GM21723 (cell line): ENCODE results near the gene GRIA2.

Source experiments
- ATAC-seq: cut with Tn5 transposase; IDR thresholded peaks from one replicate; pipeline ENCODE4 v1.9.1; 2021; ENCODE audit warnings: mild to moderate bottlenecking, moderate library complexity; ENCODE audit not compliant: unreplicated experiment

The GRIA2 gene

DNA sequence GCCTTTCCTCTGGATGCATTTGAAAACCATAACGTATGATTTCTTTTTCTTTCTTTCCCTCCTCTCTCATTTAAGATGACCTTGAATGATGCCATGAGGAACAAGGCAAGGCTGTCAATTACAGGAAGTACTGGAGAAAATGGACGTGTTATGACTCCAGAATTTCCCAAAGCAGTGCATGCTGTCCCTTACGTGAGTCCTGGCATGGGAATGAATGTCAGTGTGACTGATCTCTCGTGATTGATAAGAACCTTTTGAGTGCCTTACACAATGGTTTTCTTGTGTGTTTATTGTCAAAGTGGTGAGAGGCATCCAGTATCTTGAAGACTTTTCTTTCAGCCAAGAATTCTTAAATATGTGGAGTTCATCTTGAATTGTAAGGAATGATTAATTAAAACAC lies 142.8 kb downstream of the GRIA2 start:
- no peak for ATAC-seq

DNA sequence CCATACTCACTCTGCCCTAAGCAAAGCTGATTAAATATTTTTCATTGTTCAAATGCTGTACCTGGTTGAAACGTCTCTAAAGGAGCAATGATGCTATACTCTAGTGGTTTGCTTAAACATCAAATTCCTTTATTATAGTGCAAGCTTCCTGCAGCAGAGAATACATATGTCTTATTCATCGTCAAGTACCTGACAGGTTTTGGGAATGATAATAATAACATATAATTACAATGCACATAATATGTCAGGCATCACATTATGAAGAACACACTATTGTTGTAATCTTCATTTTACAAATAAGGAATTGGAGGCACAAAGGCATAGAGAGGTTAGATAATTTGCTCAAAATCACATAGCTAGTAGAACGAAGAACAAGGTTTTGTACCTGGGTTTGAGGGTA lies 151.6 kb downstream of the GRIA2 start:
- ATAC-seq = no peak

DNA sequence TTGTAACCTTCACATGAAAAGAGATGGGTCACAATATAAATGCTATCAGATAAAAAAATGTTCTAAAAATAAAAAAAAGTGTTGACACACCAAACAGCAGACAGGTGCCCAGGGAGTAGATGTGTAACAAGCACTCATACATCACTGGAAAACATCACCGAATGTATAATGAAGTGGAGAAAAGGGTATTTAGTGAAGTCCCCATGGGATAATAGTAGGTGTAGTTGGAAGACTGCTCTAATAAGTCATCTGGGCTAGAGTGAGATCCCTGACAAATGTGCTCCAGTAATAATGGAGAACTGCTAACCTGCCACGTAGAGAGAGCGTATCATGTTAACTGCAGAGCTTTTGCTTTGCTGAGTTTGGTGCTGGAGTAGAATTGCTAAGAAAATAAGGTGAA lies 152.0 kb downstream of the GRIA2 start:
- ATAC-seq = no peak

DNA sequence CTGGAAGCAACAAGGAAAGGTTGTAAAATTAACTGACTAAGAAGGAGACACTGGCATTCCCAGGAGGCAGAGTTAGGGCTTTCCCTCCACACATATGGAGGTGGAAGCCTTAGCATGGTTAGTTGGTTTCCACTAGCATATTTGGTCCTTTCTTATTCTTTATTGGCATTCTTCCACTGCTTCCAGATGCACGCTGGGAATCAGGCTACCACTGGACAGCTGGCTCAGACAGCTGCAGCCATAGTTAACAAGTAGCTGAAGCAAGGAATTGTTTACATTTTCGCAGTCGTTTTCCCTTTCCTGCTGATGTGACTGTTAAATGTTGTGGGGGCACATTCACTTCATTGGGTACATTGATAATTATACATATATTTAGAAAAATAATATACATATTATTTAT lies 169.2 kb downstream of the GRIA2 start:
- ATAC-seq = no peak

DNA sequence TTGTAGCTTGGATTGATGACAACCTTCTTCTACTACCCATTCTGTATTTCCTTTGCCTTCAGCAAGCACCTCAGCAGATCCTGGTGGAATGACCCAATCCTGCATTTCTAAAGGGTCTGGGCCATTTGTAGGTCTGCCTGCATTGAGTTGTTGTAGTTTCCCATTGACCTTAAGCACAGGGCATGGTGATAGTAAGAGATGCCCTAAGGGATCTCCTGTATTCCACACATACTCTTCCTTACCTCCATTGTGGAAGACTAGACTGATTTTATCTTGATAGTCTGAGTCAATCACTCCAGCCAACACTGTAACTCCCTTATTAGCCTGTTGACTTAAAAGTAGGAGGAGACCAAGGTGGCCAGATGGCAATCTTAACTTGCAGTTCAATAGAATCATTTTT lies 184.5 kb downstream of the GRIA2 start:
- ATAC-seq = no peak
